AG09319 (cell line): Measurements from ENCODE around the gene SLC7A8.
"Not testable (repeated sequence)": the region's sequence is repeated elsewhere in the genome, so short reads cannot be mapped to it uniquely, and the experiment has no call there.

Experiments
- DNase-seq: peaks from one replicate; pipeline ENCODE4 v3.0.0-alpha.2; 2010; ENCODE audit warnings: low read depth; ENCODE audit errors: extremely low read depth
- TF ChIP-seq, protein P1 (sequence below): IDR thresholded peaks from 2 replicates; pipeline ENCODE4 v1.5.1; 2011; ENCODE audit warnings: low read depth, mild to moderate bottlenecking, inconsistent platforms, low read length, moderate library complexity

The SLC7A8 gene

DNA sequence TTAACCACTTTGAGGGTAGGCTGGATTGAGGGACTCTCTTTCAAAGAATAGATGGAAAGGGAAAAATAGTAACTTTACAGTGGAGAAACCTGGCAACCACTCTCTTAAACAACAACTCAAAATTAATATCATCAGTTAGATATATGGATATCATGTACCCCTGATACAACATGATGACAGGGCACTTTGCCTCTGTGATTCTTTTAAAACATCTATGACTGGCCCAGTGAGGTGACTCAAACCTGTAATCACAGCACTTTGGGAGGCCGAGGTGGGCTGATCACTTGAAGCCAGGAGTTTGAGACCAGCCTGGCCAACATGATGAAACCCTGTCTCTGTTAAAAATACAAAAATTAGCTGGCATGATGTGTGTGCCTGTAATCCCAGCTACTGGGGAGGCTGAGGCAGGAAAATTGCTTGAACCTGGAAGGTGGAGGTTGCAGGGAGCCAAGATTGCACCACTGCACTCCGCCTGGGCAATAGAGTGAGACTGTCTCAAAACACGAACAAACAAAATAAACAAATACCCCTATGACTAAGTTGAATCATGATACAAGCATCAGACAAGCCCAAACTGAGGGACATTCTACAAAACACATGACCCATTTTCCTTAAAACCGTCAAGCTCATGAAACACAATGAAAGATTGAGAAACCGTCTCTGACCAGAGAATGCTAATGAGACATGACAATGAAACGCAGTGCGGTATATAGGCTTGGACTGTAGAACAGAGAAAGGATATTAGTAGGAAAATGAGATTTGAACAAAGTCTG is 26.4 kb upstream of the SLC7A8 start:
- TF ChIP-seq, protein P1, sequence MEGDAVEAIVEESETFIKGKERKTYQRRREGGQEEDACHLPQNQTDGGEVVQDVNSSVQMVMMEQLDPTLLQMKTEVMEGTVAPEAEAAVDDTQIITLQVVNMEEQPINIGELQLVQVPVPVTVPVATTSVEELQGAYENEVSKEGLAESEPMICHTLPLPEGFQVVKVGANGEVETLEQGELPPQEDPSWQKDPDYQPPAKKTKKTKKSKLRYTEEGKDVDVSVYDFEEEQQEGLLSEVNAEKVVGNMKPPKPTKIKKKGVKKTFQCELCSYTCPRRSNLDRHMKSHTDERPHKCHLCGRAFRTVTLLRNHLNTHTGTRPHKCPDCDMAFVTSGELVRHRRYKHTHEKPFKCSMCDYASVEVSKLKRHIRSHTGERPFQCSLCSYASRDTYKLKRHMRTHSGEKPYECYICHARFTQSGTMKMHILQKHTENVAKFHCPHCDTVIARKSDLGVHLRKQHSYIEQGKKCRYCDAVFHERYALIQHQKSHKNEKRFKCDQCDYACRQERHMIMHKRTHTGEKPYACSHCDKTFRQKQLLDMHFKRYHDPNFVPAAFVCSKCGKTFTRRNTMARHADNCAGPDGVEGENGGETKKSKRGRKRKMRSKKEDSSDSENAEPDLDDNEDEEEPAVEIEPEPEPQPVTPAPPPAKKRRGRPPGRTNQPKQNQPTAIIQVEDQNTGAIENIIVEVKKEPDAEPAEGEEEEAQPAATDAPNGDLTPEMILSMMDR, result no peak
- DNase-seq, result no peak

DNA sequence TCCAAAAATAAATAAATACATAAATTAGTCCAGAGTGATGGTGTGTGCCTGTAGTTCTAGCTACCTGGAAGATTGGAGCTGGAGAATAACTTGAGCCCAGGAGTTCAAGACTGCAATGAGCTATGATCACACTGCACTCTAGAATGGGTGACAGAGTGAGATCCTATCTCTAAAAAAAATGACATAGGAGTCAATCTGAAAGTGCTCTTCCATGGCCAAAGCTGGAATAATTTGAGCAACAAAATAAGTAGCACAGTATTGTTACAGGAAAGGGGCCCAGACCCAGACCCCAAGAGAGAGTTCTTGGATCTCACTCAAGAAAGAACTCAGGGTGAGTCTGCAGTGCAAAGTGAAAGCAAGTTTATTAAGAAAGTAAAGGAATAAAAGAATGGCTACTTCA is 24.9 kb upstream of the SLC7A8 start:
- no peak for DNase-seq
- TF ChIP-seq, protein P1, result no peak

DNA sequence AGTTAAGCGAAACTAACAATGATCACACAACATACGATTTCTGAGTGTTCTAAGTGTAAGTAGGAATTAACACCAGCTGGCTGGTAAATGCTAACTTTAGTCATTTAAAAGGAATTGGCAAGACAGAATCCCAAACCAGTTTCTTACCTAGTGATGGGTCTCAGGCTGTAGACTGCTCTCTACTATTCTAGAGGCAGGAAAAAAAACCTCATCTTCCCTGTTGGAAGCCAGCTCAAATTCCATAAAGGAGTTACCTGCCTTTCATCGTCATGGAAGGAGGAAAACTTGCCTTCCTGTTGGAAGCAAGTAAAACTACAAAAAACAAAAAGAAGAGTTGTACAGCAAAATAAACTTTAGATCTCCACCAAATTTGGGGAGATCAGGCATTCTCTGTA is 23.7 kb upstream of the SLC7A8 start:
- TF ChIP-seq, protein P1, result no peak

DNA sequence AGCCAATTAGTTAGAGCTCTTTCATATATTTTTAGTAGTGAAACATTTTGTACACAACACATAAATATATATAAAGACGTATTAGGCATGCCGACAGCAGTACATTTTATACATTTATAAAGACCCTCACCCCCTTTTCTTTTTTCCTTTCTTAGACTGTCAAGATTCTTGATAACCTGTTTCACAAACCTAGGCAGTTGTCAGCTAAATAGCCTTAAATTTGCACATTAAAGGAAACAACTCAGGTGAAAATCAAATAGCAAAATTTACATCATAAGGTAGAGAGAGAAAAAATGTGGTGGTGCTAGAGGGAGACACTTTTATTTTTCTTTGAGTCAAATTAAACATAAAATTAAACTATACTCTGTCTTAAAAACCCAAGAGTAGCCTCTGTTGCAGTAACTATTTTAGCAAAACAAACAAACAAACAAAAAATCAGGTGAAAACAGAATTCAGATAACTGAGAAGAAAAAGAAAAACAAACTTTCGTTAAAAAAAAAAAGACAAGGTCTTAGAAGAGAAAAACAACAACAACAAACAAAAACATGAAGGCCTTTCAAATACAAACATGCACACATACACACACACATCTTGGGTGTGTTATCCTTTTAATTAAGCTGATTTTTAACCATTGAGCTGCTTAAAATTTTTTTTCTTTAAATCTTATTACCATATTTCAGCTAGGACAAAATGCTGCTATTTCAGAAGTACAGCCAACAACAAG is 23.1 kb upstream of the SLC7A8 start:
- DNase-seq, result no peak
- TF ChIP-seq, protein P1, result no peak

More for the DNA sequence above, 23.7 kb upstream of the SLC7A8 start:
- DNase-seq, result no peak

DNA sequence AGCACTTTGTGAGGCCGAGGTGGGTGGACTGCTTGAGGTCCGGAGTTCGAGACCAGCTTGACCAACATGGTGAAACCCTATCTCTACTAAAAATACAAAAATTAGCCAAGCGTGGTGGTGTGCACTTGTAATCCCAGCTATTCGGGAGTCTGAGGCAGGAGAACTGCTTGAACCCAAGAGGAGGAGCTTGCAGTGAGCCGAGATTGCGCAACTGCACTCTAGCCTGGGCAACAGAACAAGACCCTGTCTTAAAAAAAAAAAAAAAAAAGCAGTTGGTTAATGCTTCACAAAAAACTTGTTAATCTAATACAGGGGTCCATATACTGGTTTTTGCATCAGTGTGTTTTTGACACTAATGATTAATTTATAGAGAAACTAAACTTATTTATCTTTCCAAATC is 18.5 kb upstream of the SLC7A8 start:
- TF ChIP-seq, protein P1, result no peak
- DNase-seq, result no peak

DNA sequence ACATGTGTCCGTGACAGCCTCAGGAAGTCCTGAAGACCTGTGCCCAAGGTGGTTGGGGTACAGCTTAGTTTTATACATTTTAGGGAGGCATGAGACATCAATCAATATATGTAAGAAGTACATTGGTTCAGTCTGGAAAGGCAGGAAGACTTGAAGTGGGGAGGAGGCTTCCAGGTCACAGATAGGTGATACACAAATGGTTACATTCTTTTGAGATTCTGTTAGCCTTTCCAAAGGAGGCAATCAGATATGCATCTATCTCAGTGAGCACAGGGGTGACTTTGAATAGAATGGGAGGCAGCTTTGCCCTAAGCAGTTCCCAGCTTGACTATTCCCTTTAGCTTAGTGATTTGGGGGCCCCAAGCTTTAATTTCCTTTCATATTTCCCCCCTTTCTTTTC is 15.7 kb upstream of the SLC7A8 start:
- DNase-seq, result not testable (repeated sequence)

DNA sequence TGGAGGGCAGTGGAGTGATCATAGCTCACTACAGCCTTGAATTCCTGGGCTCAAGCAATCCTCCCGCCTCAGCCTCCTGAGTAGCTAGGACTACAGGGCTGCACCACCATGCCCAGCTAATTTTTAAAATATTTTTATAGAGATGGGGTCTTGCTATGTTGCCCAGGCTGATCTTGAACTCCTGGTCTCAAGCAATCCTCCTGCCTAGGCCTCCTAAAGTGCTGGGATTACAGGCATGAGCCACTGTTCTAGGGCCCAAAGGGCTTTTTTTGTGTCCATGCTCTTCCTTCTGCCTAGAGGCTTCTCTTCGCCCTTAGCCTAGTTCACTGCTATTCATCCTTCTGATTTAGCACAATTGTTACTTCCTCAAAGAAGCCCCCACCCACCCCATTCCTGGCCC is 13.0 kb upstream of the SLC7A8 start:
- not testable (repeated sequence) for DNase-seq

DNA sequence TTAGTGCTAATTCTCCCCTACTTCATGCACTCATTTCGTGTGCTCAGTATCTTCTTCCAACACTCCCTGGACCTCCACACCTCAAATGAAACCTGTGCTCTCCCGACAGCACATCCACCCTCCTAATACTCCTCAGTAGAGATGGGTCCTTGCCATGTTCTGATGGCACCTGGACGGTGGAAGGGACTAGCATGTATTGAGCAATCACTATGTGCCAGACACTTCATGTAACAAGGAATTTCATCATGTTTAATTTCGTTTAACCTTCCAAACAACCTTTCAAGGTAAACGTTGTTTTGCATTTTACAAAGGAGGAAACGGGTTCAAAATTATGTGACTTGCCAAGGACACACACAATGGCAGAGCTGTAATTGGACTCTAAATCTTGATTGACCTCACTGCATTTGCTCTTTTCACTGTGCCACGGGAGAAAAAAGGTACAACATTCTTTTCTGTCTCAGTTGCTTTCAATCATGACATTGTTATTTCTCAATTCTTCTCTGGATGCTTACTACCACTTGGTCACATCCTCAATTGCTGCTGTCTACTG is 12.2 kb upstream of the SLC7A8 start:
- no peak for DNase-seq
- TF ChIP-seq, protein P1, result no peak
